ENCODE data around the gene EXOC6. TPM values are rescaled to one million over a fixed set of nuclear protein-coding genes. Genes with fewer than 3 reads are reported as not detected.

Gene EXOC6
- total RNA-seq, 2 donors from 2014 or later, result 7.0 to 10.1 TPM

DNA sequence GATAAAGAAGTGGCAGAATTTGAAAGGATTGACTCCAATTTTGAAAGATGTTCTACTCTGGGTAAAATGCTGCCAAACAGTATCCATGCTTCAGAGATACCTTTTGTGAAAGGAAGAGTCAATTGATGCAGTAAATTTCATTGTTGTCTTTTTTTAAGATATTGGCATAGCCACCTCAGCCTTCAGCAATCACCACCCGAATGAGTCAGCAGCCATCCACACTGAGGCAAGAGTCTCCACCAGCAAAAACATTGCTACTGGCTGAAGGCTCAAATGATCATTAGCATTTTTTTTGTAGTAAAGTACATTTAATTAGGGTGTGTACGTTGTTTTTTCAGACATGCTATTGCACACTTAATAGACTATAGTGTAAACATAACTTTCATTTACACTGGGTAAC lies 180.6 kb downstream of the EXOC6 start:
- Histone ChIP-seq H3K4me1 (no peaks in the 10 kb centered on the region), H3K27ac (no peak overlapping the region), H3K36me3 (peaks cover 7% of the 10 kb centered on the region), H3K27me3 (no peaks in the 10 kb centered on the region), H3K9me3 (no peaks in the 10 kb centered on the region), H3K4me3 (no peak overlapping the region)
- TF ChIP-seq, protein P1, sequence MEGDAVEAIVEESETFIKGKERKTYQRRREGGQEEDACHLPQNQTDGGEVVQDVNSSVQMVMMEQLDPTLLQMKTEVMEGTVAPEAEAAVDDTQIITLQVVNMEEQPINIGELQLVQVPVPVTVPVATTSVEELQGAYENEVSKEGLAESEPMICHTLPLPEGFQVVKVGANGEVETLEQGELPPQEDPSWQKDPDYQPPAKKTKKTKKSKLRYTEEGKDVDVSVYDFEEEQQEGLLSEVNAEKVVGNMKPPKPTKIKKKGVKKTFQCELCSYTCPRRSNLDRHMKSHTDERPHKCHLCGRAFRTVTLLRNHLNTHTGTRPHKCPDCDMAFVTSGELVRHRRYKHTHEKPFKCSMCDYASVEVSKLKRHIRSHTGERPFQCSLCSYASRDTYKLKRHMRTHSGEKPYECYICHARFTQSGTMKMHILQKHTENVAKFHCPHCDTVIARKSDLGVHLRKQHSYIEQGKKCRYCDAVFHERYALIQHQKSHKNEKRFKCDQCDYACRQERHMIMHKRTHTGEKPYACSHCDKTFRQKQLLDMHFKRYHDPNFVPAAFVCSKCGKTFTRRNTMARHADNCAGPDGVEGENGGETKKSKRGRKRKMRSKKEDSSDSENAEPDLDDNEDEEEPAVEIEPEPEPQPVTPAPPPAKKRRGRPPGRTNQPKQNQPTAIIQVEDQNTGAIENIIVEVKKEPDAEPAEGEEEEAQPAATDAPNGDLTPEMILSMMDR (IDR thresholded peaks at IDR 0.05), result no peak
- no peak for DNase-seq (ENCODE audit: low spot score)

DNA sequence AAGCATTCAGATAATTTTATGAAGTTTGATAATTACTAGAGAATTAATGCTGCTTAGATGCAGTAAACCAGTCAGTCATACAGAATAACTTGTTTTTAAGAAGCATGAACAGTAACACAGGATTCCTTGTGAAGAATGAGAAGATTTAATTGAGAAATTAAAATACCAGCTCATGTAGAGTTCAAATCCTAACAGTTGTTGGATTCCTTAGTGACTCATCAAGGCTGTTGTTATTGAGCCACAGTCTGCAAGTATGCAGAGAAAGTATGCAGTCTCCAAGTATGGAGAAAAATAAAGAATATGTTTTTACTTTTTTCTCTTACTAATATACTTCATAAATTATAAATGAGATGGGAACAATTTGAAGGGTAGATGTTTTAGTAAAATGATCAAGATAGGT lies 182.1 kb downstream of the EXOC6 start:
- DNase-seq (ENCODE audit: low spot score), result no peak
- H3K27ac ChIP-seq, result no peak overlapping the region

DNA sequence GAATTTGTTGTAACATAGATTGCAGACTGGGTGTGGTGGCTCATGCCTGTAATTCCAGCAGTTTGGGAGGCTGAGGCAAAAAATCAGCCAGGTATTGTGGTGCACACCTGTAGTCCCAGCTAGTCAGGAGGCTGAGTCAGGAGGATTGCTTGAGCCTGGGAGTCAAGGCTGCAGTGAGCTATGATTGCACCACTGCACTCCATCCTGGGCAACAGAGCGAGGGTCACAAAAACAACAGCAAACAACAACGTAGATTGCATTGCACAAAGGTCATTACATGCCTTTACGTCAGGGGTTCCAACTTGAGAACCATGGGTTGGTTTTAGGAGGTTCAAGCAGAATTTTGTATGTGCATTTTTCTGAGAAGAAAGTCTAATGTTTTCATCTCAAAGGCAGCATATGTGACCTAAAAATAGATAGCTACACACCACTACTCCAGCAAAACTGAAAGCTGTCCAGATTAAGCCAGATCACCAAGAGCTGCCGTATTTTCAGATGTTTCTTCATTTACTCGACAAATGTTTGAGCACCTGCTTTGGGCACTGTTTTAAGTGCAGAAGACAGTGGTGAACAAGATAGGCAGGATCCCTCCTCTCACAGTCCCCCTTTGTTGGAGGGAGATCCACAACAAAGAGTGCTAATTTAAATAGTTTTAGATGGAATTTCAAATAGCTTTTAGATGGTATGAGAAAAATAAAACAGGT lies 183.9 kb downstream of the EXOC6 start:
- H3K9me3 ChIP-seq, result no peaks in the 10 kb centered on the region
- H3K36me3 ChIP-seq, result no peaks in the 10 kb centered on the region
- no peak overlapping the region for H3K4me3 ChIP-seq
- no peaks in the 10 kb centered on the region for H3K4me1 ChIP-seq
- no peaks in the 10 kb centered on the region for H3K27me3 ChIP-seq
- no peak for DNase-seq (ENCODE audit: low spot score)
- H3K27ac ChIP-seq, result no peak overlapping the region
- TF ChIP-seq, protein P1 (IDR thresholded peaks at IDR 0.05), result no peak

More for the DNA sequence above, 182.1 kb downstream of the EXOC6 start:
- Histone ChIP-seq H3K36me3 (no peaks in the 10 kb centered on the region), H3K27me3 (no peaks in the 10 kb centered on the region), H3K9me3 (no peaks in the 10 kb centered on the region), H3K4me3 (no peak overlapping the region), H3K4me1 (no peaks in the 10 kb centered on the region)
- TF ChIP-seq, protein P1 (IDR thresholded peaks at IDR 0.05), result no peak

DNA sequence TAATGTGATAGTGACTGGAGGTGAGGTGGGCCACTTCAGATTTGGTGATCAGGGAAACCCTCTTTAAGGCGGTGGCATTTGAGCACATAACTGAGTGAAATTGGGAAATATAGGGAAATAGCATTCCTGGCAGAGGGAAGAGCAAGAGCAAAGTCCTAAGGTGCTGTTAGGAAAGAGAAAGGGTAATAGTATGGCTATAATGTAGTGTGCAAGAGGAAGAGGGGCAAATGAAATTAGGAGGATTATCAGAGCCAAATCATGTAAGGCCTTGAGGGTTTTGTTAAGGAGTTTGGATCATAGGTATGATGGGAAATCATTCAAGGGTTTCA lies 184.5 kb downstream of the EXOC6 start:
- Histone ChIP-seq H3K27me3 (no peaks in the 10 kb centered on the region), H3K27ac (no peak overlapping the region), H3K4me3 (no peak overlapping the region), H3K36me3 (no peaks in the 10 kb centered on the region), H3K4me1 (no peaks in the 10 kb centered on the region), H3K9me3 (no peaks in the 10 kb centered on the region)
- no peak for DNase-seq (ENCODE audit: low spot score)
- TF ChIP-seq, protein P1 (IDR thresholded peaks at IDR 0.05), result no peak

DNA sequence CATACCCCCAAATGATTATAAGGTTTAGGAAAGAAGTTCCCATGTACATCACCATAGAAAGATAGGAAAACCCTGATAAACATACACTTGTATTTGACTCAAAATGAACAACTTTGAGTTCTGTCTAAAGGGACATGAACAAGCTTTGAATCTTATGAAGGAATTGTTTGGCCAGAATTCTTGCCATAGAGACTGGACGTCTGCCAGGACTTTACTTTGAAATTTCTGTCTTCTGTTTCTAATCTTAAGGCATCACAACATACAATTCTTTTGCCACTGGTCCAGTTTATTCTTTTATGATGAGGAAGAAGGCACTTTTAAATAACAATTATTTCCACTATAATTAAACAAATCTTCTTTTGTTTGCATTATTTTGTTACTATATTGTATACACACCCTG lies 186.1 kb downstream of the EXOC6 start:
- Histone ChIP-seq H3K36me3 (no peaks in the 10 kb centered on the region), H3K4me3 (no peak overlapping the region), H3K9me3 (no peaks in the 10 kb centered on the region), H3K27ac (no peak overlapping the region), H3K4me1 (no peaks in the 10 kb centered on the region), H3K27me3 (no peaks in the 10 kb centered on the region)
- no peak for DNase-seq (ENCODE audit: low spot score)
- TF ChIP-seq, protein P1 (IDR thresholded peaks at IDR 0.05), result no peak

DNA sequence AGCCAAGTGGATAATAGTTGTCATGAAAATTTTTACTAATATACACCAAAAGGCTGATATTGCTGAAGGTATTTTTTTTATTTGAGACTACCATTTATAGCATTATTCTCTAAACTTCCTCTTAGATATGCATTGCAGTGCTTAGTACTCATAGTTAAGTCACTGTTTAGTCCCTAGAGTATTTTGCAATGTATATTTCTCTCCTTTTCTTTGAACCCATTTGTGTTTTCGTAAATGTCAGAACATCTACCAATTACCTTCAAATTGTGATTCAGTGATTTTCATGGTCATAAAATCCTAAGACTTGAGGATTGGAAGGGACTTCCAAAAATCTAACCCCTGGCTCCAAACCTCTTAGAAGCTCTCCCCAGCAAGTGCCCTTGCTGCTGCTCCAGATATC lies 190.8 kb downstream of the EXOC6 start:
- H3K27ac ChIP-seq, result no peak overlapping the region
- no peaks in the 10 kb centered on the region for H3K27me3 ChIP-seq
- H3K36me3 ChIP-seq, result no peaks in the 10 kb centered on the region
- H3K9me3 ChIP-seq, result no peaks in the 10 kb centered on the region
- H3K4me1 ChIP-seq, result no peaks in the 10 kb centered on the region
- no peak for DNase-seq (ENCODE audit: low spot score)
- no peak overlapping the region for H3K4me3 ChIP-seq
- TF ChIP-seq, protein P1 (IDR thresholded peaks at IDR 0.05), result no peak
